SH-SY5Y (cell line): ENCODE results near the gene JAZF1.

Source experiments
- GATA2 ChIP-seq: IDR thresholded peaks from 2 replicates; pipeline ENCODE4 v1.6.1; 2011; ENCODE audit warnings: mild to moderate bottlenecking, low read depth, low read length
- GATA3 ChIP-seq: IDR thresholded peaks from 2 replicates; pipeline ENCODE4 v1.6.1; 2011; ENCODE audit warnings: low read depth, mild to moderate bottlenecking, low read length, moderate library complexity

The JAZF1 gene

DNA sequence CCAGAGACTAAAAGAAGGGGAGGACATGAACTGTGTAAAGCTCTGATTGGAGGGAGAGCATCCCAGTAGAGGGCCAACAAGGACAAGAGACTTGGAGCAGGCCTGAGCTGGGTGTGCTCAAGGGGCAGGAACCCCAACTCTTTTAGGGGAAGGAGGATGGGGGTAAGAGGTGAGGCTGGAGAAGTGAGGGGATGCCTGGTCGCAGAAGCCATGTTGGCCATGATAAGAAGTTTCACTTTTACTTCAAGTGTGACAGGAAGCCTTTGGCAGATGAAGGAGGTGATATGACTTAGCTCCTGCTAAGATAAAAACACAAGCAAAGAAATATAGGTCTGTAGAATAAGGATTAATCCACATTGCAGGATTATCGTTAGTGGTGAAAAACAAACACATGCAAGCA, 208.3 kb downstream of the JAZF1 start:
- TF ChIP-seq GATA2 (no peak), GATA3 (no peak)

DNA sequence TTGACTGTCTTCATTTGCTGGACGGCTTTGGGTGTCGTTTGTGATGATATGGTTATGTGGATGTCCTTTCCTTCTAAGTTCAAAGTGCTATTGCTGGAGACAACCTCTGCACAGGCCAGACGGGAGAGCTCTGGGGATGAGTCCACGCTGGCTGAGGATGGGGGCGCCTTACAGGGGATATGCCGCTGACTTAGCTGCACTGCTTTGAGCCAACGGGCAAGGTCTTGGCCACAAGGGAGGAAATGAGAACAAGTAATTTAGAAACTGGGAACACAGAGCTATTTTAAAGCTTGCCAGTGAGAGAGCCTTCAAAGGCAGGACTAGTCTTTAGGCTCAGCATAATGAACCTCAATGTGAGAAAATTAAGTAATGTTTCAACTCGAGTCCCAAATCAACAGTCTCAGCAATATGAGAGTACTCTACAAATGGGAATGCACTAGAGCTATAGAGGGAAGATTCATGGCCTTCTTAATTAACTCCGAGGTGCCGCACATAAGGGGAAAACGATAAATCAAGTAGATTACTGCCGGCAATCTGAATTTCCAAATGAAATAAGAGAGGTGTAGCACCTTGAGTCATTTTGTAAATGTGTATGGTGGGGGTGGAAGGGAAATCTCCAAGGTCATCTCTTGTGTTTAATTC, 209.3 kb downstream of the JAZF1 start:
- TF ChIP-seq GATA3 (no peak), GATA2 (no peak)

DNA sequence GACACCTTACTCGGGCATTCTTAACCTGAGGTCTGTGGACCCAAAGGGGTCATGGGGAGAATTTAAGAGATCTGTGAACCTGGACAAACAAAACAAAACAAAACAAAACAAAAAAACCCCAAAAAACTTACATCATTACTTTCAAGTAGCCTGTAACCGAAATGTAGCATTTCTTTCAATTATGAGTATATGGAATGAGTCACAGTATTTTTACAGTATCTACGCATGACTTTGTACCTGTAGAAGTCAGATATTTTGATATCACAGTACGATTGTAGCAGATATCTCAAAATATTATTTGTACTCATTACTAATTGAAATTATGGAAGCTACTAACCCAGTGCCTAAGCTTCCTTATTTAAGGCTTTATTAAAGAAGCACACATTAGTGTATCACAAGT, 210.2 kb downstream of the JAZF1 start:
- TF ChIP-seq GATA3 (no peak), GATA2 (no peak)

DNA sequence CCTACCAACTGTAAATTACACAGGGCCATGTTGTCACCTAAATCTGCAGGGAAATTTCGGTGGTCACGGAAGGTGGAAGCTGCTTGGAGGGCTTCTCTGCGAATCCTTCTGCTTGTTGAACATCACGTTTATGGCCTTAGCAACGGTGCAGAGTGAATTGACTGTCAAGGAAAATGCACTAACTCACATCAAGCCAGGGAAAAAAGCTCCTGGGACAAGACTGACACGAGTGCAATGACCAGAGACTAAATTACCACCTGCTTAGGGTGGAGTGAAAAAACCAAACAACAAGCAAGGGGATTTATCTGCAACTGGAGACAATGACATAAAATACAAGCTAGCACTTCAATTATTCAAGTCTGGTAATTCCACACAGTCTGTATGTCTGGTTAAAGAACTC, 211.2 kb downstream of the JAZF1 start:
- no peak for TF ChIP-seq GATA3
- TF ChIP-seq GATA2: no peak

DNA sequence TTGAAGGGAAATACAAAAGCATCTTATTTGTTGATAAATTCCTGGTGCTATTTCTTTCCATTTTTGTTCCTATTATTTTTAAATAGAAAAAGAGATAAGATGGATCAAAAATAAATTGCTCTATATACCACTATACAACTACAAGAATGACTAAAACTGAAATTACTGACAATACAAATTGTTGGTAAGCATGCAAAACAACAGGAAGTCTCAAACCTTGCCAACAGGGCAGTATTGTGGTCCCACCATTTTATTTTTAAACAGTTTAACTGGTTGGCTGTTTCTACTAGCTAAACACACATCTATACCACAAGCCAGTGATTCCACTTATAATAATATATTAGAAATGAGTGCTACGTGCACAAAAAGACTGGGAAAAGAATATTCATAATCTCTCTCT, 213.0 kb downstream of the JAZF1 start:
- TF ChIP-seq GATA2 (no peak), GATA3 (no peak)

DNA sequence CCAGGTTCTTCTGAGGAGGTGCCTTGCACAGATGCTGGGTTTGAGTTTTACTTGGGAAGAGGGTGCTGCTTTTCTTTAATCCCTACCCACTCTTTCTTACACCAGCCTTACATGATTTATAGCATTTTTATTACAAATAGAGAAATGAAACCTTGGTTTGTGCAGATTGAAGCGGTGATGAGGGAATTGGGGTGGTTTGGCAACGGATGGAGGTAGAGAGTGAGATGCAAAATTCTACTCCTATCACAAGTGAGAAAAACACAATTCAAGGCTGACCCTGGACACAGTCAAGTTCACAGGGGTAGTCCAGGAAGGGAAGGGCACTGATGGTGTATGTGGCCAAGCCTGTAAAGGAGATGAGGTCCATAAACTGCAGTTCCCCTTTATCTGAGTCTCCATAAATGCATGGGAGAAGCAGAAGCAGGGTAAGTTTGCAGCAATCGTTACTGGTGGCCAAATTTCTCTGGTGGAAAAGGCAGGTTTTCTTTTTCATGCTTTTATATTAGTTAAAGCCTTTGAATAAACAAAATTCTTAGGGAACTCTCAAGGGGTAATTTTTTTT, 214.3 kb downstream of the JAZF1 start:
- TF ChIP-seq GATA3 (no peak), GATA2 (no peak)

DNA sequence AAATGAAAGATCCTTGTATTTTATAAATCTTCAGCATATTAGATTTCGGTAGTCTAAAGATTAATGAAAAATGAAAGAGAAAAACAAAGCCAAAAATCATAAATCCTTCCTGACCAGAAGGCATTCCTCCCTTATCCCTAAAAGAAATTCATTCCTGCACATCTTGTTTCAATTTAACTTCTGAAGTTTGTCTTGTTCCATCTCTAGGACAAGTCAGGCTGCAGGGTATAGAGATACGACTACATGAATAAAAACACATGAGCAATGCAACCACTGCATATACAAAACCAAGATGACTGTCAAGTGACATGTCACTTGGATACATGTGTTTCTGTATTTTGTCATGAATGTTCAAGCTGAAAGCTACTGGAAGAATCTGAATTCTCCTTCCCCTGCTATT, 214.9 kb downstream of the JAZF1 start:
- no peak for TF ChIP-seq GATA3
- TF ChIP-seq GATA2: no peak

DNA sequence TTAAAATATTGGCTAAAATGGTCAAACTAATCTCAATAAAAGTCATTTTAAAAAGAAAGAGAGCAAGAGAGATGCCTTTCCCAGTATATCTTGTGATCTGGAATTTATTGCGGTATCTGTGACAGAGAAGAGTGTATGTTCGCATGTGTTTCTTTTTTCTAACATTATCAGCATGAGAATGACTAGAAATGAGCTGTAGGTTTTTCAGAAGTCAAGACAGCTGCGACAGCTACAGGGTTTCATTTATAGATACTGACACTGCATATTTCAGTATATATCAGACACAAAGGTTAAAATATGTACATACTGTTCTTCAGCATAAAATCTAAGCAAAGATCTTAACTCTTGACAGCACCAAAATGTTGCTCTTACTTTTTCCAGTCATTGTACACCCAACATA, 215.8 kb downstream of the JAZF1 start:
- TF ChIP-seq GATA2 (no peak), GATA3 (no peak)

DNA sequence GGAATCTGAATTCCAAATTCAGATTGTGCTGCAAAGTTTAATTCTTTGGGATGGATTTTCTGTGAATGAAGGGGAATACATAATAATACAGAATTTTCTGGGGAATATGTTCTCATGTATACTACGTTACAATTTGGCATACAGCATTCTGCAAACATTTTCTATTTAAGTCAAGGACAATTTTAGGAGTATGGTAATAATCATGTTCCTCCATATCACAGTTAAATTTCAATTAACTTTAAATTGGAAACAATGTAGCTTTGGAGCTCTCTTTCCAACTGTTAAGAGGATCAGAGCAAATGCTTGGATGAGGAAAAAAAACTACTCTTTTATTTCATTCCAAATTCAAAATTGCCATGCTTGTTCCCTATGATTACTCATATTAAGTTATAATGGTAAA, 217.5 kb downstream of the JAZF1 start:
- TF ChIP-seq GATA2: no peak
- no peak for TF ChIP-seq GATA3

DNA sequence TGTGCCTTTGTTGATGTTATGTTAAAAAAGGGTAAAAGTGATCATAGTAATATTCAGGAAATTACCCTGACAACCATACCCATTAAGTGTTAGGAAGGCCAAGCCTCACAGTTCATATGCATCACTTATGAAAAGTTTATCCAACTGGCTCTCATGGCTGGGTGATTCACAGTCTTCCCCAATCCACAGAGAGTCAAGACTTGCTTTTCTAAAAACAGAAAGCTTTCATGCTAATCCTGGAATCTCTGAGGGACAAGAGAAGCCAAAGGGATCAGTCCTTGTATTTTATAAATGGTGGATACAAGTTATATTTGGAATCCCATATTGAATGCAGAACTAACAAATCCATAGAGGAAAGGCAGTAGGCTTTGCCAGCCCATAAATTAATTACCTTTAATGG, 218.3 kb downstream of the JAZF1 start:
- no peak for TF ChIP-seq GATA2
- TF ChIP-seq GATA3: no peak

DNA sequence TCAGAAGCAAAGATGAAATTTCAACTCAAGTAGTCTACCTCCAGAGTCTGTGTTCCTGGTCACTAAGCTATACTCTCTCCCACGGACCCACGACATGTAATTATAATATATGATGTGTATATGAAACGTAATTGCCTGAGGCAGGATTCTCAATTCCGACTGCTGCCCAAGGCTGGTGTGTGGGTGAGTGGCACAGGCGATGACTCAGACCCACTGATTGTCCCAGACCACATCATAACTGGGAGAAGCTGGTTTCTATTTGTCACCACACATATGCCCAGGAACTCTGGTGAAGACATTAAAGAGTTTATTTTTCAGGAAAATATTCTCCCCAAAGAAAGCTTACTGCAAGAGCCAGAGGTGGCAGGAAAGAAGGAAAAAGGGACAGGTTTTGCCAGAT, 219.3 kb downstream of the JAZF1 start:
- no peak for TF ChIP-seq GATA3
- TF ChIP-seq GATA2: no peak

DNA sequence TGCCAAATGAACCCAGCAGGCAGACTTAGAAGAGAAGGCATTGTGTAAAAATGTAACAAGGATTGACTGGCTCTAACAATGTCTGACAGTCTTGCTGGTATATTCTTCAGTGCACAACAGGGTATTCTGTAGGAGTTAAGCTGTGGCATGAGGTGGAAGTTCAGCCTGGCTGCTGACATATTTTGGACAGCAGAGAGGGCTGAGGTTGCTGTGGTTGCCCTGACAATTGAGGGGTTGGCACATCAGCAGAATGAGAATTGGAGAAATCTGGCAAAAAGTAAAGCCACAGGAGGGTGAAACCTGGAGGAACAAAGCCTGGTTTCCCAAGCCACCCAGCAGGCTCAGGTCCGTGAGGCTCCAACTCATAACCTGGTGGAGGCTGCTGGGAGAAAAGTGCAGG, 220.2 kb downstream of the JAZF1 start:
- TF ChIP-seq GATA3: no peak
- no peak for TF ChIP-seq GATA2

DNA sequence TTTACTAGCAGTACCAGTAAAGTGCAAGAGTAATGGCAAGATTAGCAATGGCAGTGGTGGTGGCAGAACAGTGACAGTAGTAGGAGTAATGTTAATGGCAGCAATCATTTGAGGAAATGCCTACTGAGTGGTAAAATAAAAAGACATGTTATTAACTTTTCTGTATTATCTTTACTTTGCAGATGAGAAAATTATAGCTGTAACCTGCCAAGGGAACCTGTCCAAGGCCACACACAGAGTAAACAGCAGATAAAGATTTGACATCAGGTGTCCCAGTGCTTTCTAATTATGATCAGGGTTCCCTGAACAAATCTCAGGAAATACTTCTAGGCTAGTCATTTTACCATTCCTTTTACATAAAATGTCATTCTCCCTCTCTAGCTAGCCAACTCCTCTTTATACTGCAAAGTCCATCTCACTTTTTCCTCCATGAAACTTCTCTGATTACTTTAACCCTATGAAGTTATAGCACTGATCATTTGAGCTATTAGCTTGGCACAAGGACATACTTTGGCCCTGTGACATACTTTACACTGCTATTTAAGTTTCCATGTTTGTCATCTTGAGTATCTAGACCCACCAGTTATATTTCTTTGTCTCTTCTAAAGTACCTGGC, 221.6 kb downstream of the JAZF1 start:
- TF ChIP-seq GATA3 (no peak), GATA2 (no peak)

DNA sequence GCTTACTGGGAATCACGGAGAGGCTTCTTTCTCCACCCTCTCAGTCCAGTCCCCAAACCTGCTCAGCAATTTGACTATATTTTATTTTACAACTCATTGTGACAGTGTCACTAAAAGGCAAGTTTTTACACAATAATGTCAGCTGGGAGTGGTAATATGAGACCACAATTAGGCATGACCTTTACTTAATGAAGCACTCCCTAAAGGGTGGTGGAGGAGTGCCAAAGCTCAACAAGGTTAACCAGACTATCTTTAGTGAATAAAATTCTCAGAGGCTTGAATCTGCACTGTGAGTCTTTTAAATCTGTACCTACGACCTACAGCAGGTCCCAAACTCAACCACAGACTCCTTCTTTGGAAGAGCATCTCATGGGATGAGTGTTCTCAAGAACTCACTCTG, 225.0 kb downstream of the JAZF1 start:
- no peak for TF ChIP-seq GATA2
- TF ChIP-seq GATA3: no peak

DNA sequence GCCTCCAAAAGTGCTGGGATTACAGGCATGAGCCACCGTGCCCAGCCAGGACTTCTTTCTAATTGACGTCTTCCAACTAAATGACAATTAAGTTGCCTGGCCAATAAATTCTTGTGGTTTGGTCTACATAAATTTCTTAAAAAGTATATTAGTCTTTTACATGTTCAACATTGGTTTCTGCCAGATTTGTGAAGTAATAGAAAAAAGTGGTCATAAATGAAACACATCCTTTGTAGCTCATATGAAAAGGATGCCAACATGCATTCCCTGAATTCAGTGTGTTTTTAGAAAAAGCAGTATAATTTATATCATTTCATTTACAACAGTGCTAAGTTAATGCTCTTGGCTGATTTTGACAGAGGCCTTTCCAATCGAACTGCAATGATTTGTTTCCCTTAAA, 225.6 kb downstream of the JAZF1 start:
- TF ChIP-seq GATA3 (no peak), GATA2 (no peak)
